HCT116 (cell line): ENCODE measurements around the gene GLS2. TPM values are rescaled to one million over a fixed set of nuclear protein-coding genes. Genes with fewer than 3 reads are reported as not detected.

Experiments used
- ATAC-seq: fragments of 200-7000 bp; cut with Tn5 transposase; 2 replicates; pipeline ENCODE4 v1.9.1; 2020; ENCODE audit warnings: mild to moderate bottlenecking, moderate library complexity
- BruUV-seq: library from RNA; stranded (reverse); fragments of 400-500 nt; replicated peaks from 2 replicates; lab custom pipeline; 2021; lab: Mats Ljungman, UMichigan
- CTCF ChIA-PET: fragments of 300-600 bp; sonication (Branson Sonifier 250); formaldehyde crosslinking; loops from one replicate; lab custom pipeline; 2021; ENCODE audit warnings: antibody characterized with exemption; lab: Charles Lee
- POLR2A ChIA-PET: fragments of 300-600, 350-600 bp; sonication (Branson Sonifier 250); formaldehyde crosslinking; loops from one replicate; lab custom pipeline; 2021; ENCODE audit warnings: antibody characterized with exemption; lab: Charles Lee
- RAD21 ChIA-PET, 2 experiments: fragments of 300-600 bp; sonication (Branson Sonifier 250); formaldehyde crosslinking; loops; one replicate each; lab custom pipeline; 2023; ENCODE audit warnings: low total read pairs in 2 of 2; ENCODE audit not compliant: uncharacterized antibody in 2 of 2, unreplicated experiment in 2 of 2, low non-redundant PET in 1 of 2; lab: Charles Lee
- DNase-seq: peaks from one replicate; pipeline ENCODE4 v3.0.0-alpha.2; 2010; ENCODE audit warnings: low read depth, low spot score
- H2AFZ ChIP-seq: fragments of 200-600 bp; shearing (Covaris generic), sonication (generic); 2 replicates; pipeline ENCODE4 v1.6.1; 2017; ENCODE audit warnings: low read depth, mixed run types, mixed read lengths, antibody characterized with exemption, low read length; ENCODE audit not compliant: poor library complexity, severe bottlenecking
- H3K27ac ChIP-seq: 2 replicates; pipeline ENCODE4 v1.5.1; 2012; ENCODE audit warnings: low read depth, low read length
- H3K27me3 ChIP-seq: fragments of 200-600 bp; sonication (generic); 2 replicates; pipeline ENCODE4 v1.6.1; 2016; ENCODE audit warnings: mixed run types, low read length, mixed read lengths; ENCODE audit not compliant: insufficient read depth
- H3K36me3 ChIP-seq, 2 experiments: fragments of 200-500 bp in 1 of 2; fragments of 200-600 bp in 1 of 2; sonication (Bioruptor generic) in 1 of 2; sonication (generic) in 1 of 2; 2 replicates each; pipeline versions ENCODE4 v1.5.1 to v1.6.1; 2014 to 2016; ENCODE audit warnings: low read length in 2 of 2, inconsistent platforms in 1 of 2, mixed read lengths in 1 of 2, mixed run types in 1 of 2; ENCODE audit not compliant: insufficient read depth in 2 of 2, control insufficient read depth in 1 of 2
- H3K4me1 ChIP-seq, 2 experiments: fragments of 200-600 bp in 1 of 2; sonication (generic) in 1 of 2; 2 replicates each; pipeline versions ENCODE4 v1.5.1 to v1.6.1; 2012 to 2017; ENCODE audit warnings: low read length in 2 of 2, inconsistent platforms in 1 of 2, mild to moderate bottlenecking in 1 of 2, mixed read lengths in 1 of 2, mixed run types in 1 of 2, moderate library complexity in 1 of 2; ENCODE audit not compliant: insufficient read depth in 2 of 2, control insufficient read depth in 1 of 2
- H3K4me2 ChIP-seq: fragments of 200-600 bp; sonication (generic); 2 replicates; pipeline ENCODE4 v1.6.1; 2017; ENCODE audit warnings: mixed run types, low read length, mixed read lengths
- H3K4me3 ChIP-seq, 2 experiments: fragments of 200-600 bp in 1 of 2; sonication (generic) in 1 of 2; replicated peaks in 1 of 2; 2 replicates each; pipeline ENCODE4 v1.5.1; 2011 to 2016; ENCODE audit warnings: low read length in 2 of 2, control low read depth in 1 of 2, low read depth in 1 of 2, mild to moderate bottlenecking in 1 of 2, mixed read lengths in 1 of 2, mixed run types in 1 of 2
- H3K79me2 ChIP-seq: fragments of 200-600 bp; sonication (generic); 2 replicates; pipeline ENCODE4 v1.6.1; 2017; ENCODE audit warnings: mild to moderate bottlenecking, mixed run types, low read length, moderate library complexity, mixed read lengths; ENCODE audit not compliant: insufficient read depth
- H3K9ac ChIP-seq: fragments of 200-600 bp; sonication (generic); 2 replicates; pipeline ENCODE4 v1.6.1; 2016; ENCODE audit warnings: low read length, mixed read lengths
- H3K9me2 ChIP-seq: fragments of 200-600 bp; sonication (generic), shearing (Covaris generic); 2 replicates; pipeline ENCODE4 v1.6.1; 2017; ENCODE audit warnings: mixed run types, mild to moderate bottlenecking, moderate library complexity; ENCODE audit not compliant: insufficient read depth
- H3K9me3 ChIP-seq, 2 experiments: fragments of 200-500 bp in 1 of 2; fragments of 200-600 bp in 1 of 2; sonication (Bioruptor generic) in 1 of 2; sonication (generic) in 1 of 2; 2 replicates each; pipeline ENCODE4 v1.6.1; 2014 to 2017; ENCODE audit warnings: low read length in 2 of 2, mixed read lengths in 2 of 2, inconsistent platforms in 1 of 2, low read depth in 1 of 2, mild to moderate bottlenecking in 1 of 2, mixed run types in 1 of 2, moderate library complexity in 1 of 2; ENCODE audit not compliant: control insufficient read depth in 1 of 2, insufficient read depth in 1 of 2
- H4K20me1 ChIP-seq: fragments of 200-600 bp; sonication (generic), shearing (Covaris generic); 2 replicates; pipeline ENCODE4 v1.6.1; 2017; ENCODE audit warnings: mixed run types, mild to moderate bottlenecking, moderate library complexity; ENCODE audit not compliant: insufficient read depth
- MAX ChIP-seq: IDR thresholded peaks from 2 replicates; pipeline ENCODE4 v1.6.1; 2012
- RAD21 ChIP-seq: IDR thresholded peaks from 2 replicates; pipeline ENCODE4 v1.6.1; 2012; ENCODE audit warnings: low read depth, mild to moderate bottlenecking
- YY1 ChIP-seq: IDR thresholded peaks from 2 replicates; pipeline ENCODE4 v1.6.1; 2011; ENCODE audit warnings: low read length, low read depth, moderate library complexity, mild to moderate bottlenecking; ENCODE audit not compliant: insufficient replicate concordance; ENCODE audit errors: extremely low read depth
- intact Hi-C: fragments of 100-400 bp; cut with micrococcal nuclease; formaldehyde crosslinking; loops from 2 replicates; pipeline ENCODE4 v1.10.0; 2022
- total RNA-seq: library from RNA; stranded (reverse); gene quantifications from one replicate; pipeline ENCODE4 v1.2.1, GENCODE V29; 2021; ENCODE audit not compliant: unreplicated experiment
- TF ChIP-seq, protein P1 (sequence below): IDR thresholded peaks from 2 replicates; pipeline ENCODE4 v1.6.1; 2011; ENCODE audit warnings: mild to moderate bottlenecking, low read length, moderate library complexity; ENCODE audit not compliant: insufficient replicate concordance; ENCODE audit errors: extremely low read depth

The GLS2 gene
- total RNA-seq, 1 experiment from 2014 or later: not detected

DNA sequence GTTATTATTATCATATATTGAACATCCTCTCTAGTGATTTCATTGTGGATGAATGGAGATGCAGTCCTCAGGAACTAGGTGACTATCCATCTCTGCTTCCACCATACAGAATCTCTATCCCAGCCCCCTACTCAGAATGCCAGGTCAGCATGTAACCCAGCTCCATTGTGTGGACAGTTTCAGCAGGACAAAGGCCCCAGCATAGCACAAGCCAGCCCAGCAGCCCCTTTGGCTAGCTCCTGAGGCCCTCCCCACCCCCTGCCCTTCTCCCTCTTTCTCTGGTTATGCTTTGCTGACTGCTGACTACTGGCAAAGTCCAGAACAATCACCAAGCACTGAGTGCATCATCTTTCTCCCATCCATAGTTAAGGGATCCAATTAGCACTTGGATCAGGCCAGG lies 25.4 kb downstream of the GLS2 start (continued):
- TF ChIP-seq, protein P1, sequence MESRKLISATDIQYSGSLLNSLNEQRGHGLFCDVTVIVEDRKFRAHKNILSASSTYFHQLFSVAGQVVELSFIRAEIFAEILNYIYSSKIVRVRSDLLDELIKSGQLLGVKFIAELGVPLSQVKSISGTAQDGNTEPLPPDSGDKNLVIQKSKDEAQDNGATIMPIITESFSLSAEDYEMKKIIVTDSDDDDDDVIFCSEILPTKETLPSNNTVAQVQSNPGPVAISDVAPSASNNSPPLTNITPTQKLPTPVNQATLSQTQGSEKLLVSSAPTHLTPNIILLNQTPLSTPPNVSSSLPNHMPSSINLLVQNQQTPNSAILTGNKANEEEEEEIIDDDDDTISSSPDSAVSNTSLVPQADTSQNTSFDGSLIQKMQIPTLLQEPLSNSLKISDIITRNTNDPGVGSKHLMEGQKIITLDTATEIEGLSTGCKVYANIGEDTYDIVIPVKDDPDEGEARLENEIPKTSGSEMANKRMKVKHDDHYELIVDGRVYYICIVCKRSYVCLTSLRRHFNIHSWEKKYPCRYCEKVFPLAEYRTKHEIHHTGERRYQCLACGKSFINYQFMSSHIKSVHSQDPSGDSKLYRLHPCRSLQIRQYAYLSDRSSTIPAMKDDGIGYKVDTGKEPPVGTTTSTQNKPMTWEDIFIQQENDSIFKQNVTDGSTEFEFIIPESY: no peak
- TF ChIP-seq YY1: no peak
- no peak for TF ChIP-seq RAD21

- ChIA-PET POLR2A (interaction anchor here (0.8 to 2.0 kb wide), 4 partner anchors 12 to 146 kb away, joined by 4 to 6 read pairs (median 5); partner anchors contain the start of genes CNPY2, STAT2 and TIMELESS), RAD21 (no interaction called here), CTCF (interaction anchor here (0.8 to 2.6 kb wide), 4 partner anchors 12 to 145 kb away, joined by 3 to 7 read pairs (median 4); partner anchors contain the start of gene STAT2)
- no peaks in the 10 kb centered on the region for H3K9me2 ChIP-seq
- H3K9ac ChIP-seq: peak overlapping the region; percentile 22; the same call in 1 of the 2 replicates
- H3K27ac ChIP-seq: no peak overlapping the region
- no TSS peak for BruUV-seq
- peak overlapping the region; percentile 49 for H3K4me2 ChIP-seq
- H3K27me3 ChIP-seq: no peaks in the 10 kb centered on the region
- no peaks in the 10 kb centered on the region for H3K79me2 ChIP-seq
- H4K20me1 ChIP-seq: no peaks in the 10 kb centered on the region
- H2AFZ ChIP-seq: peak overlapping the region; percentile 7
- H3K36me3 ChIP-seq: no peaks in the 10 kb centered on the region
- no peak overlapping the region; a peak in 1 of 4 replicates for H3K4me3 ChIP-seq
- DNase-seq (no peak), ATAC-seq (peak; percentile 30; the same call in 1 of the 2 replicates)
- H3K9me3 ChIP-seq: no peaks in the 10 kb centered on the region
- intact Hi-C loops: loop anchor here (5.0 kb wide), 3 partner anchors 129 to 254 kb away; partner anchors contain the start of genes CNPY2 and PAN2
- peaks cover 5 to 23% of the 10 kb centered on the region in 2 experiments for H3K4me1 ChIP-seq
- TF ChIP-seq MAX (0 out of 2 replicates have a peak, but pooled peaks have one; percentile 26), RAD21 (no peak), YY1 (no peak)
Measured at GRCh38 chr12:56461235-56462159, 26.5 kb downstream of the GLS2 start.
